K562 (cell line): ENCODE measurements around the gene EXOC3L2. TPM values are rescaled to one million over a fixed set of nuclear protein-coding genes. Genes with fewer than 3 reads are reported as not detected.

ENCODE experiments used
- ATAC-seq: fragments of 200-7000 bp; cut with Tn5 transposase; 3 replicates; pipeline ENCODE4 v1.9.1; 2020; ENCODE audit warnings: moderate library complexity
- BruUV-seq: library from RNA; stranded (reverse); fragments of 400-500 nt; replicated peaks from 2 replicates; lab custom pipeline; 2021; lab: Mats Ljungman, UMichigan
- CTCF ChIA-PET: fragments of 300-600 bp; formaldehyde crosslinking; extraction: SDS; loops from one replicate; lab custom pipeline; 2021; ENCODE audit warnings: low intra/inter-chr PET ratio; lab: Yijun Ruan, JAX
- POLR2A ChIA-PET: fragments of 300-600, 350-650 bp; sonication (Branson Sonifier 250); formaldehyde crosslinking; extraction: SDS; loops from one replicate; lab custom pipeline; 2021; ENCODE audit warnings: antibody characterized with exemption, inconsistent platforms; lab: Yijun Ruan, JAX
- DNase-seq, 4 experiments: peaks; one replicate each; pipeline versions ENCODE4 v3.0.0 to v3.0.0-alpha.2; 2011 to 2018; ENCODE audit warnings: low spot score in 3 of 4, mixed read lengths in 3 of 4; ENCODE audit errors: extremely low read depth in 1 of 4
- FAIRE-seq: peaks from 2 replicates; lab custom pipeline; 2011; peaks lifted over from hg19 to GRCh38; lab: Jason Lieb, UNC
- H2AFZ ChIP-seq: 2 replicates; pipeline ENCODE4 v1.6.0; 2011; ENCODE audit warnings: low read depth, low read length, control low read depth, inconsistent platforms
- H3K27ac ChIP-seq: fragments of 200-600 bp; 3 replicates; pipeline ENCODE4 v1.8.0; 2011; ENCODE audit warnings: low read depth, mild to moderate bottlenecking, control low read depth, inconsistent platforms, low read length, moderate library complexity, mixed read lengths; ENCODE audit errors: extremely low read depth
- H3K27me3 ChIP-seq, 2 experiments: fragments of 300-600 bp in 1 of 2; 2 replicates in 1 of 2; 3 replicates in 1 of 2; pipeline versions ENCODE4 v1.6.0 to v1.8.0; 2011; ENCODE audit warnings: inconsistent platforms in 2 of 2, low read length in 2 of 2, mild to moderate bottlenecking in 1 of 2, mixed read lengths in 1 of 2, moderate library complexity in 1 of 2; ENCODE audit not compliant: control insufficient read depth in 2 of 2, insufficient read depth in 2 of 2
- H3K36me3 ChIP-seq: fragments of 300-600 bp; 3 replicates; pipeline ENCODE4 v1.8.0; 2011; ENCODE audit warnings: mild to moderate bottlenecking, low read length, inconsistent platforms; ENCODE audit not compliant: control insufficient read depth, insufficient read depth
- H3K4me1 ChIP-seq, 2 experiments: fragments of 200-600 bp in 1 of 2; replicated peaks in 1 of 2; 2 replicates in 1 of 2; 3 replicates in 1 of 2; pipeline versions ENCODE4 v1.5.1 to v1.8.0; 2011; ENCODE audit warnings: inconsistent platforms in 2 of 2, low read length in 2 of 2, mild to moderate bottlenecking in 1 of 2, mixed read lengths in 1 of 2, moderate library complexity in 1 of 2; ENCODE audit not compliant: control insufficient read depth in 2 of 2, insufficient read depth in 2 of 2
- H3K4me2 ChIP-seq: 2 replicates; pipeline ENCODE4 v1.6.1; 2011; ENCODE audit warnings: low read length, control low read depth, inconsistent platforms, mixed read lengths; ENCODE audit not compliant: insufficient read depth
- H3K4me3 ChIP-seq: fragments of 200-600 bp; sonication (generic), shearing (Covaris generic); 2 replicates; pipeline ENCODE4 v1.5.1; 2016; ENCODE audit warnings: control low read depth, inconsistent platforms
- H3K79me2 ChIP-seq: fragments of 200-600 bp; 3 replicates; pipeline ENCODE4 v1.8.0; 2011; ENCODE audit warnings: low read length, inconsistent platforms; ENCODE audit not compliant: control insufficient read depth, insufficient read depth
- H3K9ac ChIP-seq, 2 experiments: 2 replicates each; pipeline versions ENCODE4 v1.6.0 to v1.6.1; 2011; ENCODE audit warnings: low read depth in 2 of 2, low read length in 2 of 2, control low read depth in 1 of 2, inconsistent platforms in 1 of 2, mild to moderate bottlenecking in 1 of 2, mixed read lengths in 1 of 2; ENCODE audit not compliant: insufficient read depth in 1 of 2
- H3K9me1 ChIP-seq: one replicate; pipeline ENCODE4 v1.6.0; 2011; ENCODE audit warnings: inconsistent platforms, mild to moderate bottlenecking, low read length, moderate library complexity; ENCODE audit not compliant: control insufficient read depth, insufficient read depth
- H3K9me3 ChIP-seq: replicated peaks from 2 replicates; pipeline ENCODE4 v1.5.1; 2011; ENCODE audit warnings: low read depth, low read length, inconsistent platforms; ENCODE audit not compliant: control insufficient read depth, insufficient read depth
- H4K20me1 ChIP-seq: replicated peaks from 2 replicates; pipeline ENCODE4 v1.6.1; 2011; ENCODE audit warnings: low read length, inconsistent platforms, mixed read lengths; ENCODE audit not compliant: control insufficient read depth, insufficient read depth
- CBX2 ChIP-seq: fragments of 200-600 bp; sonication (generic); IDR thresholded peaks from one replicate; pipeline ENCODE4 v1.6.1; 2012; ENCODE audit warnings: mild to moderate bottlenecking, low read length, inconsistent platforms; ENCODE audit not compliant: insufficient read depth, poor library complexity, severe bottlenecking
- EWSR1 ChIP-seq: fragments of 450-650 bp; IDR thresholded peaks from 2 replicates; pipeline ENCODE4 v1.6.1; 2018; ENCODE audit warnings: borderline replicate concordance, mild to moderate bottlenecking, low read depth, moderate library complexity; ENCODE audit not compliant: partially characterized antibody
- HMG20A ChIP-seq: fragments of 450-650 bp; formaldehyde crosslinking; conservative IDR thresholded peaks from 2 replicates; pipeline ENCODE4 v1.4.0; 2020; ENCODE audit warnings: mild to moderate bottlenecking, mixed read lengths
- HMGN3 ChIP-seq: IDR thresholded peaks from 2 replicates; pipeline ENCODE4 v1.6.1; 2011; ENCODE audit warnings: borderline replicate concordance, low read depth, mild to moderate bottlenecking, mixed read lengths, low read length; ENCODE audit not compliant: insufficient read length; ENCODE audit errors: extremely low read depth
- LARP7 ChIP-seq: fragments of 450-650 bp; IDR thresholded peaks from 2 replicates; pipeline ENCODE4 v1.6.1; 2016
- NELFE ChIP-seq: IDR thresholded peaks from 2 replicates; pipeline ENCODE4 v1.6.1; 2011; ENCODE audit warnings: mild to moderate bottlenecking; ENCODE audit not compliant: insufficient read depth, insufficient read length
- POLR2G ChIP-seq: fragments of 200-400 bp; formaldehyde crosslinking; IDR thresholded peaks from 2 replicates; pipeline ENCODE4 v1.6.1; 2017; ENCODE audit warnings: low read depth, mild to moderate bottlenecking, antibody characterized with exemption, low read length, moderate library complexity
- PREB ChIP-seq: sonication (generic); formaldehyde crosslinking; IDR thresholded peaks from 2 replicates; pipeline ENCODE4 v1.8.1; 2023; ENCODE audit warnings: mild to moderate bottlenecking, missing genetic modification reagents
- SMAD4 ChIP-seq: fragments of 250-450 bp; sonication (Bioruptor Pico); conservative IDR thresholded peaks from 2 replicates; pipeline ENCODE4 v1.8.0; 2021; ENCODE audit warnings: inconsistent platforms, mild to moderate bottlenecking, moderate library complexity
- ZFP36 ChIP-seq: fragments of 150-350 bp; IDR thresholded peaks from 2 replicates; pipeline ENCODE4 v1.6.1; 2018; ENCODE audit warnings: low read length, low read depth; ENCODE audit not compliant: partially characterized antibody
- ZNF140 ChIP-seq: fragments of 250-450 bp; sonication (Bioruptor Pico); IDR thresholded peaks from 2 replicates; pipeline ENCODE4 v1.8.0; 2021; ENCODE audit warnings: moderate library complexity, mild to moderate bottlenecking, inconsistent platforms
- WGBS: fragments of 100-300 bp; shearing (Covaris generic); methylation state at CpG from one replicate; pipeline ENCODE4 v1.1.6; 2016; ENCODE audit warnings: low coverage, mixed read lengths; ENCODE audit not compliant: insufficient coverage; ENCODE audit errors: missing lambda C conversion rate; 5-methylcytosine and 5-hydroxymethylcytosine counted together
- in situ Hi-C: fragments of 300-500 bp; cut with MboI; formaldehyde crosslinking; loops from 4 replicates; pipeline ENCODE4 v1.15.0; 2018; ENCODE audit warnings: inconsistent platforms, mixed read lengths
- intact Hi-C: fragments of 100-400 bp; cut with micrococcal nuclease; formaldehyde crosslinking; loops from 2 replicates; pipeline ENCODE4 v1.14.2; 2022
- polyA plus RNA-seq, 8 experiments: library from polyadenylated mRNA; depleted of rRNA in 4 of 8; stranded (reverse) in 5 of 8; unstranded in 3 of 8; fragments of >200 nt; fragmentation: Nextera tagmentation in 2 of 8; fragmentation: Illumina TruSeq in 1 of 8; extraction: Ambion mirVana in 2 of 8; extraction: Trizol in 1 of 8; gene quantifications; 2 replicates each; pipeline versions ENCODE4 v1.2.1 to v1.2.3, GENCODE V29; 2011 to 2014; ENCODE audit warnings: inconsistent platforms in 1 of 8, missing spikeins in 1 of 8
- total RNA-seq, 7 experiments: library from RNA; depleted of rRNA in 6 of 7; stranded (reverse); fragments of >200 nt in 6 of 7; fragmentation: Illumina TruSeq in 2 of 7; extraction: Trizol in 2 of 7; gene quantifications; 2 replicates each; pipeline versions ENCODE4 v1.2.1 to v1.2.3, GENCODE V29; 2011 to 2021; ENCODE audit warnings: low replicate concordance in 1 of 7
- TF ChIP-seq, protein P1 (sequence below): fragments of 450-650 bp; IDR thresholded peaks from 2 replicates; pipeline ENCODE4 v1.6.1; 2016

The EXOC3L2 gene
- total and polyA plus RNA-seq, 9 of the 15 experiments (the other 6 are each of a cell fraction or from before 2014, with no cell fraction given) = 0.31 to 19.0 (median 2.4) TPM

- no peak for DNase-seq
- Histone ChIP-seq H3K79me2 (no peaks in the 10 kb centered on the region), H3K4me2 (no peak overlapping the region), H3K36me3 (peaks cover 40% of the 10 kb centered on the region), H3K9me1 (peaks cover 2% of the 10 kb centered on the region), H4K20me1 (no peaks in the 10 kb centered on the region), H2AFZ (no peak overlapping the region), H3K4me1 (peaks cover 0 to 5% of the 10 kb centered on the region in 2 experiments; a peak in 3 of 5 replicates), H3K27me3 (no peaks in the 10 kb centered on the region), H3K4me3 (no peak overlapping the region), H3K9me3 (no peaks in the 10 kb centered on the region), H3K27ac (no peak overlapping the region)
- WGBS = 83% methylated on average over 12 of the region's 19 CpGs
- FAIRE-seq = no peak
- POLR2A ChIA-PET = no interaction called here
- intact Hi-C loops = no loop called here
- no peak for ATAC-seq
- CTCF ChIA-PET = no interaction called here
- in situ Hi-C loops = no loop called here
- no TSS peak for BruUV-seq
- no peak for TF ChIP-seq SMAD4 (CRISPR knock-in tag)
- 0 out of 2 replicates have a peak, but pooled peaks have one; percentile 36 for TF ChIP-seq POLR2G
- TF ChIP-seq, all 486 proteins: peak for 1
- H3K9ac ChIP-seq = no peak overlapping the region
Observed at GRCh38 chr19:45280471-45280961, 35.3 kb upstream of the EXOC3L2 start.

- Histone ChIP-seq H3K9me1 (no peaks in the 10 kb centered on the region), H3K4me3 (no peak overlapping the region), H3K4me2 (no peak overlapping the region), H3K9ac (no peak overlapping the region), H4K20me1 (no peaks in the 10 kb centered on the region), H3K27me3 (no peaks in the 10 kb centered on the region), H2AFZ (no peak overlapping the region), H3K9me3 (no peaks in the 10 kb centered on the region), H3K4me1 (peaks cover 0 to 5% of the 10 kb centered on the region in 2 experiments; a peak in 3 of 5 replicates), H3K36me3 (peaks cover 41% of the 10 kb centered on the region), H3K27ac (no peak overlapping the region), H3K79me2 (no peaks in the 10 kb centered on the region)
- intact Hi-C loops (no loop called here), in situ Hi-C loops (no loop called here)
- FAIRE-seq (no peak), DNase-seq (no peak), ATAC-seq (no peak)
- WGBS = 70% methylated on average over 3 of the region's 3 CpGs
- BruUV-seq = no TSS peak
- CTCF ChIA-PET = no interaction called here
- POLR2A ChIA-PET = no interaction called here
- no peak for TF ChIP-seq CBX2
- TF ChIP-seq LARP7 = no peak
- no peak for TF ChIP-seq HMG20A
- no peak for TF ChIP-seq PREB (CRISPR knock-in tag)
- no peak for TF ChIP-seq NELFE
- no peak for TF ChIP-seq EWSR1
- TF ChIP-seq ZFP36 = no peak
- TF ChIP-seq, protein P1, sequence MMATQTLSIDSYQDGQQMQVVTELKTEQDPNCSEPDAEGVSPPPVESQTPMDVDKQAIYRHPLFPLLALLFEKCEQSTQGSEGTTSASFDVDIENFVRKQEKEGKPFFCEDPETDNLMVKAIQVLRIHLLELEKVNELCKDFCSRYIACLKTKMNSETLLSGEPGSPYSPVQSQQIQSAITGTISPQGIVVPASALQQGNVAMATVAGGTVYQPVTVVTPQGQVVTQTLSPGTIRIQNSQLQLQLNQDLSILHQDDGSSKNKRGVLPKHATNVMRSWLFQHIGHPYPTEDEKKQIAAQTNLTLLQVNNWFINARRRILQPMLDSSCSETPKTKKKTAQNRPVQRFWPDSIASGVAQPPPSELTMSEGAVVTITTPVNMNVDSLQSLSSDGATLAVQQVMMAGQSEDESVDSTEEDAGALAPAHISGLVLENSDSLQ = no peak
- TF ChIP-seq HMGN3 = no peak
- TF ChIP-seq ZNF140 (CRISPR knock-in tag) = no peak
Observed at GRCh38 chr19:45279587-45280192, 34.5 kb upstream of the EXOC3L2 start.
